MG63 (cell line): ENCODE measurements around the gene SVBP. TPM values are rescaled to one million over a fixed set of nuclear protein-coding genes. Genes with fewer than 3 reads are reported as not detected.

Experiments used
- DNase-seq: peaks from one replicate; pipeline ENCODE4 v3.0.0-alpha.2; 2020
- H3K27me3 ChIP-seq: fragments of 250-450 bp; sonication (Bioruptor Pico); 2 replicates; pipeline ENCODE4 v1.5.1; 2020; ENCODE audit warnings: mild to moderate bottlenecking, moderate library complexity
- H3K36me3 ChIP-seq: fragments of 250-450 bp; sonication (Bioruptor Pico); 2 replicates; pipeline ENCODE4 v1.5.1; 2020; ENCODE audit warnings: mild to moderate bottlenecking, moderate library complexity
- H3K4me3 ChIP-seq: fragments of 250-450 bp; sonication (Bioruptor Pico); 2 replicates; pipeline ENCODE4 v1.5.1; 2020; ENCODE audit warnings: mild to moderate bottlenecking, moderate library complexity
- H3K9me3 ChIP-seq: fragments of 250-450 bp; sonication (Bioruptor Pico); 2 replicates; pipeline ENCODE4 v1.5.1; 2020; ENCODE audit warnings: mild to moderate bottlenecking, moderate library complexity
- total RNA-seq: library from RNA; depleted of rRNA; stranded (reverse); fragments of >200 nt; shearing (Covaris generic); gene quantifications from 2 replicates; pipeline ENCODE4 v1.2.3, GENCODE V29; 2014; ENCODE audit warnings: low replicate concordance

SVBP gene
- total RNA-seq, 1 experiment from 2014 or later: 9.0 TPM

GRCh38 chr1:42784946-42785693 is 32.1 kb downstream of the SVBP start, which contains the start of gene TMEM269:
TSS of gene TMEM269 (plus strand) at chr1:42784991. CDS start at chr1:42789894, 4,903 bp downstream.
- peaks cover 7% of the 10 kb centered on the region; the same call in 1 of the 2 replicates for H3K36me3 ChIP-seq
- DNase-seq: no peak
- H3K4me3 ChIP-seq: no peak within 1 kb of the TSS
- no peaks in the 10 kb centered on the region for H3K9me3 ChIP-seq
- H3K27me3 ChIP-seq: no peaks in the 10 kb centered on the region

GRCh38 chr1:42784547-42784945 is 32.7 kb downstream of the SVBP start:
- Histone ChIP-seq H3K27me3 (no peaks in the 10 kb centered on the region), H3K9me3 (no peaks in the 10 kb centered on the region), H3K36me3 (peaks cover 7% of the 10 kb centered on the region; the same call in 1 of the 2 replicates), H3K4me3 (no peak overlapping the region)
- no peak for DNase-seq

- Histone ChIP-seq H3K4me3 (no peak overlapping the region), H3K9me3 (no peaks in the 10 kb centered on the region), H3K36me3 (peaks cover 7% of the 10 kb centered on the region; the same call in 1 of the 2 replicates), H3K27me3 (no peaks in the 10 kb centered on the region)
- DNase-seq: no peak
Measured at GRCh38 chr1:42783092-42783491, 34.1 kb downstream of the SVBP start.

GRCh38 chr1:42780176-42780575 is 37.0 kb downstream of the SVBP start:
- Histone ChIP-seq H3K4me3 (no peak overlapping the region), H3K27me3 (no peaks in the 10 kb centered on the region), H3K36me3 (peaks cover 19% of the 10 kb centered on the region), H3K9me3 (no peaks in the 10 kb centered on the region)
- no peak for DNase-seq

- Histone ChIP-seq H3K27me3 (no peaks in the 10 kb centered on the region), H3K4me3 (no peak overlapping the region), H3K9me3 (no peaks in the 10 kb centered on the region), H3K36me3 (peaks cover 23% of the 10 kb centered on the region)
- no peak for DNase-seq
Measured at GRCh38 chr1:42779725-42780124, 37.5 kb downstream of the SVBP start.

- Histone ChIP-seq H3K4me3 (no peak overlapping the region), H3K9me3 (no peaks in the 10 kb centered on the region), H3K36me3 (peaks cover 30% of the 10 kb centered on the region), H3K27me3 (no peaks in the 10 kb centered on the region)
- DNase-seq: no peak
Measured at GRCh38 chr1:42777852-42778251, 39.3 kb downstream of the SVBP start.

GRCh38 chr1:42776502-42776901 is 40.7 kb downstream of the SVBP start:
- Histone ChIP-seq H3K9me3 (no peaks in the 10 kb centered on the region), H3K4me3 (no peak overlapping the region), H3K36me3 (peaks cover 27% of the 10 kb centered on the region), H3K27me3 (no peaks in the 10 kb centered on the region)
- no peak for DNase-seq

- no peak for DNase-seq
- H3K27me3 ChIP-seq: no peaks in the 10 kb centered on the region
- peaks cover 26% of the 10 kb centered on the region for H3K36me3 ChIP-seq
- no peaks in the 10 kb centered on the region for H3K9me3 ChIP-seq
- H3K4me3 ChIP-seq: no peak overlapping the region
Measured at GRCh38 chr1:42774928-42775526, 42.2 kb downstream of the SVBP start.

GRCh38 chr1:42773420-42773819 is 43.8 kb downstream of the SVBP start:
- H3K4me3 ChIP-seq: no peak overlapping the region
- no peaks in the 10 kb centered on the region for H3K9me3 ChIP-seq
- no peaks in the 10 kb centered on the region for H3K27me3 ChIP-seq
- peaks cover 26% of the 10 kb centered on the region for H3K36me3 ChIP-seq
- no peak for DNase-seq

GRCh38 chr1:42769811-42770210 is 47.4 kb downstream of the SVBP start:
- Histone ChIP-seq H3K9me3 (no peaks in the 10 kb centered on the region), H3K27me3 (no peaks in the 10 kb centered on the region), H3K36me3 (peaks cover 11% of the 10 kb centered on the region; the same call in 1 of the 2 replicates), H3K4me3 (no peak overlapping the region)
- no peak for DNase-seq

GRCh38 chr1:42768172-42768571 is 49.0 kb downstream of the SVBP start:
- H3K36me3 ChIP-seq: peaks cover 3% of the 10 kb centered on the region; the same call in 1 of the 2 replicates
- no peak for DNase-seq
- H3K27me3 ChIP-seq: no peaks in the 10 kb centered on the region
- peak overlapping the region; percentile 87 for H3K4me3 ChIP-seq
- H3K9me3 ChIP-seq: no peaks in the 10 kb centered on the region

- Histone ChIP-seq H3K36me3 (peaks cover 5% of the 10 kb centered on the region; the same call in 1 of the 2 replicates), H3K4me3 (peak overlapping the region; percentile 87), H3K9me3 (no peaks in the 10 kb centered on the region), H3K27me3 (no peaks in the 10 kb centered on the region)
- no peak for DNase-seq
Measured at GRCh38 chr1:42767510-42768000, 49.6 kb downstream of the SVBP start.

GRCh38 chr1:42766741-42767509 is 50.3 kb downstream of the SVBP start, which contains the start of the genes C1orf50 and P3H1:
TSS of gene C1orf50 (plus strand) at chr1:42767249. CDS start at chr1:42767312, 63 bp downstream.
TSS of gene P3H1 (minus strand) at chr1:42767028. CDS start at chr1:42766971, 57 bp downstream.
- DNase-seq: peak; percentile 99
- Histone ChIP-seq H3K9me3 (no peaks in the 10 kb centered on the region), H3K27me3 (no peaks in the 10 kb centered on the region)

GRCh38 chr1:42765832-42766740 is 51.1 kb downstream of the SVBP start:
- DNase-seq: peak; percentile 70
- H3K4me3 ChIP-seq: peak overlapping the region; percentile 87
- peaks cover 14% of the 10 kb centered on the region for H3K36me3 ChIP-seq
- no peaks in the 10 kb centered on the region for H3K9me3 ChIP-seq
- H3K27me3 ChIP-seq: no peaks in the 10 kb centered on the region

More at GRCh38 chr1:42766741-42767509, 50.3 kb downstream of the SVBP start, which contains the start of the genes C1orf50 and P3H1:
- Histone ChIP-seq H3K4me3 (peak within 1 kb of the TSS; percentile 87), H3K36me3 (peaks cover 10% of the 10 kb centered on the region)

GRCh38 chr1:42765269-42765668 is 51.9 kb downstream of the SVBP start:
- no peak for DNase-seq
- H3K9me3 ChIP-seq: no peaks in the 10 kb centered on the region
- H3K36me3 ChIP-seq: peaks cover 14% of the 10 kb centered on the region
- H3K27me3 ChIP-seq: no peaks in the 10 kb centered on the region
- peak overlapping the region; percentile 87 for H3K4me3 ChIP-seq

GRCh38 chr1:42762269-42762668 is 54.9 kb downstream of the SVBP start:
- no peak for DNase-seq
- Histone ChIP-seq H3K9me3 (no peaks in the 10 kb centered on the region), H3K4me3 (no peak overlapping the region), H3K36me3 (peaks cover 32% of the 10 kb centered on the region), H3K27me3 (no peaks in the 10 kb centered on the region)
